H9 (cell line): ENCODE data around the gene R3HDM2. TPM values are rescaled to one million over a fixed set of nuclear protein-coding genes. Genes with fewer than 3 reads are reported as not detected.

Experiments used
- DNase-seq: peaks from one replicate; pipeline ENCODE4 v3.0.0-alpha.2; 2017
- H2AFZ ChIP-seq: one replicate; pipeline ENCODE4 v1.6.1; 2013; ENCODE audit warnings: mild to moderate bottlenecking, low read length, control low read depth, moderate library complexity
- H2AK5ac ChIP-seq: 2 replicates; pipeline ENCODE4 v1.6.1; 2013; ENCODE audit warnings: low read length, control low read depth, mixed read lengths; ENCODE audit not compliant: insufficient read length
- H2BK120ac ChIP-seq: one replicate; pipeline ENCODE4 v1.6.1; 2013; ENCODE audit warnings: low read depth, mild to moderate bottlenecking, low read length, control low read depth, inconsistent platforms; ENCODE audit not compliant: poor library complexity, severe bottlenecking
- H2BK12ac ChIP-seq: 2 replicates; pipeline ENCODE4 v1.6.1; 2013; ENCODE audit warnings: low read length, control low read depth, mixed read lengths, low read depth; ENCODE audit not compliant: insufficient read length
- H2BK15ac ChIP-seq: 2 replicates; pipeline ENCODE4 v1.6.1; 2013; ENCODE audit warnings: low read depth, low read length, control low read depth
- H2BK20ac ChIP-seq: one replicate; pipeline ENCODE4 v1.6.1; 2013; ENCODE audit warnings: low read depth, mild to moderate bottlenecking, low read length, control low read depth, inconsistent platforms; ENCODE audit not compliant: poor library complexity, severe bottlenecking
- H2BK5ac ChIP-seq: 2 replicates; pipeline ENCODE4 v1.6.1; 2013; ENCODE audit warnings: low read length, control low read depth, mixed read lengths; ENCODE audit not compliant: insufficient read length
- H3K14ac ChIP-seq: 2 replicates; pipeline ENCODE4 v1.6.1; 2013; ENCODE audit warnings: low read length, control low read depth; ENCODE audit not compliant: insufficient read depth
- H3K18ac ChIP-seq: 2 replicates; pipeline ENCODE4 v1.6.1; 2013; ENCODE audit warnings: low read depth, mild to moderate bottlenecking, mixed read lengths, low read length, control low read depth; ENCODE audit not compliant: insufficient read length
- H3K23ac ChIP-seq: 2 replicates; pipeline ENCODE4 v1.6.1; 2013; ENCODE audit warnings: low read length, control low read depth, mixed read lengths, low read depth; ENCODE audit not compliant: insufficient read length
- H3K23me2 ChIP-seq: 2 replicates; pipeline ENCODE4 v1.6.1; 2013; ENCODE audit warnings: low read depth, mild to moderate bottlenecking, mixed read lengths, low read length, control low read depth; ENCODE audit not compliant: insufficient read length, poor library complexity, severe bottlenecking
- H3K27ac ChIP-seq: 2 replicates; pipeline ENCODE4 v1.5.1; 2013; ENCODE audit warnings: low read length, control low read depth, mixed read lengths, low read depth; ENCODE audit not compliant: insufficient read length
- H3K27me3 ChIP-seq: 2 replicates; pipeline ENCODE4 v1.6.1; 2013; ENCODE audit warnings: low read length, control low read depth, inconsistent platforms; ENCODE audit not compliant: insufficient read depth
- H3K4ac ChIP-seq: 2 replicates; pipeline ENCODE4 v1.6.1; 2013; ENCODE audit warnings: low read depth, mild to moderate bottlenecking, control low read depth, inconsistent platforms, low read length, moderate library complexity
- H3K4me1 ChIP-seq: 2 replicates; pipeline ENCODE4 v1.6.1; 2013; ENCODE audit warnings: low read length, control low read depth, inconsistent platforms; ENCODE audit not compliant: insufficient read depth
- H3K4me2 ChIP-seq: 2 replicates; pipeline ENCODE4 v1.6.1; 2013; ENCODE audit warnings: low read length, control low read depth, mixed read lengths; ENCODE audit not compliant: insufficient read length, insufficient read depth
- H3K56ac ChIP-seq: 2 replicates; pipeline ENCODE4 v1.6.1; 2013; ENCODE audit warnings: low read depth, mild to moderate bottlenecking, mixed read lengths, low read length, control low read depth; ENCODE audit not compliant: insufficient read length
- H3K79me1 ChIP-seq: 2 replicates; pipeline ENCODE4 v1.6.1; 2013; ENCODE audit warnings: low read depth, mild to moderate bottlenecking, moderate library complexity, low read length, control low read depth, inconsistent platforms; ENCODE audit not compliant: insufficient read depth, poor library complexity, severe bottlenecking
- H3K79me2 ChIP-seq: 2 replicates; pipeline ENCODE4 v1.6.1; 2013; ENCODE audit warnings: low read length, control low read depth, inconsistent platforms; ENCODE audit not compliant: insufficient read depth
- H3K9ac ChIP-seq: 2 replicates; pipeline ENCODE4 v1.6.1; 2013; ENCODE audit warnings: low read length, control low read depth, mixed read lengths; ENCODE audit not compliant: insufficient read length; ENCODE audit errors: extremely low read depth
- H3K9me3 ChIP-seq: one replicate; pipeline ENCODE4 v1.6.1; 2013; ENCODE audit warnings: low read depth, low read length, inconsistent platforms; ENCODE audit not compliant: control insufficient read depth
- H3T11ph ChIP-seq: one replicate; pipeline ENCODE4 v1.6.1; 2013; ENCODE audit warnings: mild to moderate bottlenecking, low read length, control low read depth, inconsistent platforms
- H4K20me1 ChIP-seq: one replicate; pipeline ENCODE4 v1.6.1; 2013; ENCODE audit not compliant: control insufficient read depth, insufficient read length, insufficient read depth
- H4K5ac ChIP-seq: 2 replicates; pipeline ENCODE4 v1.6.1; 2013; ENCODE audit warnings: low read depth, mild to moderate bottlenecking, mixed read lengths, low read length, control low read depth; ENCODE audit not compliant: insufficient read length
- H4K8ac ChIP-seq: replicated peaks from 2 replicates; pipeline ENCODE4 v1.6.1; 2013; ENCODE audit warnings: low read length, control low read depth, mixed read lengths, low read depth; ENCODE audit not compliant: insufficient read length
- H4K91ac ChIP-seq: 2 replicates; pipeline ENCODE4 v1.6.1; 2013; ENCODE audit warnings: low read depth, mild to moderate bottlenecking, moderate library complexity, mixed read lengths, low read length, control low read depth; ENCODE audit not compliant: insufficient read length
- H3K27ac Mint-ChIP-seq, 3 experiments: 2 replicates in 2 of 3; 3 replicates in 1 of 3; pipeline ENCODE4 v1.8.0; 2020 to 2021; ENCODE audit warnings: mixed read lengths in 3 of 3, mild to moderate bottlenecking in 1 of 3, moderate library complexity in 1 of 3
- H3K27me3 Mint-ChIP-seq: 2 replicates; pipeline ENCODE4 v1.8.0; 2021; ENCODE audit warnings: low read depth, mild to moderate bottlenecking, moderate library complexity, mixed read lengths
- H3K36me3 Mint-ChIP-seq, 3 experiments: 2 replicates in 2 of 3; 3 replicates in 1 of 3; pipeline ENCODE4 v1.8.0; 2020 to 2021; ENCODE audit warnings: low read depth in 3 of 3, mixed read lengths in 3 of 3; ENCODE audit not compliant: insufficient read depth in 1 of 3
- H3K4me1 Mint-ChIP-seq, 2 experiments: 2 replicates each; pipeline ENCODE4 v1.8.0; 2020; ENCODE audit warnings: mixed read lengths in 2 of 2
- H3K4me3 Mint-ChIP-seq, 2 experiments: 2 replicates in 1 of 2; 3 replicates in 1 of 2; pipeline ENCODE4 v1.8.0; 2020 to 2021; ENCODE audit warnings: mild to moderate bottlenecking in 2 of 2, mixed read lengths in 2 of 2, moderate library complexity in 1 of 2
- H3K9me3 Mint-ChIP-seq, 2 experiments: 2 replicates in 1 of 2; 3 replicates in 1 of 2; pipeline ENCODE4 v1.8.0; 2020; ENCODE audit warnings: mild to moderate bottlenecking in 2 of 2, mixed read lengths in 2 of 2, moderate library complexity in 1 of 2
- CTCF ChIP-seq: fragments of 200-600 bp; sonication (generic); conservative IDR thresholded peaks from 3 replicates; pipeline ENCODE4 v1.8.0; 2021; ENCODE audit warnings: antibody characterized with exemption, mild to moderate bottlenecking
- WGBS: extraction: QIAGEN DNeasy Blood & Tissue Kit; methylation state at CpG from one replicate; pipeline ENCODE4 v1.1.7; 2013; ENCODE audit warnings: missing lambda C conversion rate, low lambda C conversion rate, mixed read lengths; ENCODE audit not compliant: insufficient read length; ENCODE audit errors: extremely low coverage; 5-methylcytosine and 5-hydroxymethylcytosine counted together
- total RNA-seq: library from RNA; stranded (reverse); gene quantifications from 2 replicates; pipeline ENCODE4 v1.2.1, GENCODE V29; 2021

The R3HDM2 gene
- total RNA-seq, 1 experiment from 2014 or later: 43.9 TPM

- Histone ChIP-seq H4K8ac (no peak overlapping the region), H2BK120ac (no peak overlapping the region), H2BK20ac (no peak overlapping the region), H3K23ac (no peak overlapping the region), H3K79me2 (no peaks in the 10 kb centered on the region), H4K91ac (no peak overlapping the region), H3K79me1 (no peaks in the 10 kb centered on the region), H2AFZ (no peak overlapping the region), H3K9me3 (no peaks in the 10 kb centered on the region), H3K4me1 (no peaks in the 10 kb centered on the region; the same call in 1 of the 2 replicates), H3K56ac (no peak overlapping the region), H4K5ac (no peak overlapping the region), H4K20me1 (no peaks in the 10 kb centered on the region), H2BK12ac (no peak overlapping the region), H2BK5ac (no peak overlapping the region), H3K27ac (no peak overlapping the region), H3K18ac (no peak overlapping the region), H3K14ac (no peak overlapping the region), H3T11ph (no peak overlapping the region), H3K23me2 (no peaks in the 10 kb centered on the region), H3K27me3 (no peaks in the 10 kb centered on the region), H3K9ac (no peak overlapping the region), H2BK15ac (no peak overlapping the region), H3K4me2 (no peak overlapping the region), H3K4ac (no peak overlapping the region), H2AK5ac (no peak overlapping the region)
- peak overlapping the region in 2 of 3 experiments; percentile 66 to 73; a peak in 3 of 7 replicates for H3K27ac Mint-ChIP-seq
- no peak for TF ChIP-seq CTCF
- no peak overlapping the region for H3K4me3 Mint-ChIP-seq
- no CpG with 5 or more reads among the region's 2 CpGs for WGBS
- H3K36me3 Mint-ChIP-seq: peaks cover 0 to 44% (median 25%) of the 10 kb centered on the region in 3 experiments; a peak in 6 of 7 replicates
- no peaks in the 10 kb centered on the region for H3K9me3 Mint-ChIP-seq
- DNase-seq: no peak
- no peaks in the 10 kb centered on the region for H3K27me3 Mint-ChIP-seq
- peaks cover 12 to 23% of the 10 kb centered on the region in 2 experiments for H3K4me1 Mint-ChIP-seq
These were observed 169.4 kb downstream of the R3HDM2 start for GRCh38 chr12:57261428-57261865.
